Measurements from ENCODE around the gene FURIN.
"Not testable (repeated sequence)": the region's sequence is repeated elsewhere in the genome, so short reads cannot be mapped to it uniquely, and the experiment has no call there.

The FURIN gene

GRCh38 chr15:90868261-90868689, at the start of gene FURIN:
FURIN (plus strand) TSS chr15:90868588; CDS start chr15:90875741, 7,153 bp downstream.
- Mint-ChIP-seq H3K4me3 (peak within 1 kb of the TSS; percentile 81), H3K27me3 (no peaks in the 10 kb centered on the region), H3K27ac (peak within 1 kb of the TSS; percentile 89), H3K9me3 (no peaks in the 10 kb centered on the region), H3K4me1 (ENCODE audit: low read depth) (peaks cover 73% of the 10 kb centered on the region), H3K36me3 (ENCODE audit: low read depth) (peaks cover 39% of the 10 kb centered on the region)
- intact Hi-C loops (cut with micrococcal nuclease), result no loop called here

- H3K36me3 Mint-ChIP-seq (ENCODE audit: low read depth), result no peaks in the 10 kb centered on the region
- no peak overlapping the region for H3K4me3 Mint-ChIP-seq
- intact Hi-C loops (cut with micrococcal nuclease), result loop anchor here (5.0 kb wide), 1 partner anchor 33 kb away; no protein-coding TSS in a partner anchor
- H3K27me3 Mint-ChIP-seq, result peaks cover 2% of the 10 kb centered on the region
- H3K9me3 Mint-ChIP-seq, result no peaks in the 10 kb centered on the region
- peak overlapping the region; percentile 99 for H3K27ac Mint-ChIP-seq
- peaks cover 97% of the 10 kb centered on the region for H3K4me1 Mint-ChIP-seq (ENCODE audit: low read depth)
Measured at GRCh38 chr15:90819390-90819789, 49.0 kb upstream of the FURIN start.

- no peaks in the 10 kb centered on the region for H3K9me3 Mint-ChIP-seq
- H3K4me3 Mint-ChIP-seq, result no peak overlapping the region
- H3K36me3 Mint-ChIP-seq (ENCODE audit: low read depth), result no peaks in the 10 kb centered on the region
- intact Hi-C loops (cut with micrococcal nuclease), result loop anchor here (5.0 kb wide), 1 partner anchor 32 kb away; no protein-coding TSS in a partner anchor
- peaks cover 2% of the 10 kb centered on the region for H3K27me3 Mint-ChIP-seq
- peaks cover 97% of the 10 kb centered on the region for H3K4me1 Mint-ChIP-seq (ENCODE audit: low read depth)
- peak overlapping the region; percentile 99 for H3K27ac Mint-ChIP-seq
Measured at GRCh38 chr15:90819850-90820249, 48.5 kb upstream of the FURIN start.

GRCh38 chr15:90820481-90820880, 47.9 kb upstream of the FURIN start:
- Mint-ChIP-seq H3K9me3 (no peaks in the 10 kb centered on the region), H3K27ac (peak overlapping the region; percentile 99), H3K36me3 (ENCODE audit: low read depth) (no peaks in the 10 kb centered on the region), H3K27me3 (peaks cover 2% of the 10 kb centered on the region), H3K4me1 (ENCODE audit: low read depth) (peaks cover 94% of the 10 kb centered on the region), H3K4me3 (no peak overlapping the region)
- intact Hi-C loops (cut with micrococcal nuclease), result no loop called here

GRCh38 chr15:90822204-90822955, 46.0 kb upstream of the FURIN start:
- no peak overlapping the region for H3K4me3 Mint-ChIP-seq
- peak overlapping the region; percentile 99 for H3K27ac Mint-ChIP-seq
- peaks cover 2% of the 10 kb centered on the region for H3K27me3 Mint-ChIP-seq
- H3K4me1 Mint-ChIP-seq (ENCODE audit: low read depth), result peaks cover 87% of the 10 kb centered on the region
- H3K36me3 Mint-ChIP-seq (ENCODE audit: low read depth), result no peaks in the 10 kb centered on the region
- H3K9me3 Mint-ChIP-seq, result no peaks in the 10 kb centered on the region
- intact Hi-C loops (cut with micrococcal nuclease), result no loop called here

- Mint-ChIP-seq H3K4me1 (ENCODE audit: low read depth) (peaks cover 85% of the 10 kb centered on the region), H3K36me3 (ENCODE audit: low read depth) (no peaks in the 10 kb centered on the region), H3K4me3 (peak overlapping the region; percentile 32), H3K27me3 (peaks cover 2% of the 10 kb centered on the region), H3K9me3 (no peaks in the 10 kb centered on the region), H3K27ac (peak overlapping the region; percentile 71)
- intact Hi-C loops (cut with micrococcal nuclease), result no loop called here
Measured at GRCh38 chr15:90823455-90823974, 44.9 kb upstream of the FURIN start.

GRCh38 chr15:90825115-90825899, 43.1 kb upstream of the FURIN start:
- H3K9me3 Mint-ChIP-seq; H3K4me3 Mint-ChIP-seq; H3K27ac Mint-ChIP-seq; intact Hi-C loops (cut with micrococcal nuclease); H3K27me3 Mint-ChIP-seq; H3K36me3 Mint-ChIP-seq (ENCODE audit: low read depth): not testable (repeated sequence)
- H3K4me1 Mint-ChIP-seq (ENCODE audit: low read depth), result peaks cover 80% of the 10 kb centered on the region

GRCh38 chr15:90826206-90826885, 42.0 kb upstream of the FURIN start:
- peaks cover 80% of the 10 kb centered on the region for H3K4me1 Mint-ChIP-seq (ENCODE audit: low read depth)
- H3K27ac Mint-ChIP-seq; intact Hi-C loops (cut with micrococcal nuclease); H3K36me3 Mint-ChIP-seq (ENCODE audit: low read depth); H3K4me3 Mint-ChIP-seq; H3K27me3 Mint-ChIP-seq; H3K9me3 Mint-ChIP-seq: not testable (repeated sequence)

GRCh38 chr15:90826886-90827435, 41.4 kb upstream of the FURIN start:
- H3K4me1 Mint-ChIP-seq (ENCODE audit: low read depth), result peaks cover 75% of the 10 kb centered on the region
- no peaks in the 10 kb centered on the region for H3K36me3 Mint-ChIP-seq (ENCODE audit: low read depth)
- H3K27me3 Mint-ChIP-seq, result no peaks in the 10 kb centered on the region
- no peak overlapping the region for H3K4me3 Mint-ChIP-seq
- H3K9me3 Mint-ChIP-seq, result no peaks in the 10 kb centered on the region
- H3K27ac Mint-ChIP-seq, result no peak overlapping the region
- intact Hi-C loops (cut with micrococcal nuclease), result no loop called here

- H3K27ac Mint-ChIP-seq, result peak overlapping the region; percentile 64
- no peaks in the 10 kb centered on the region for H3K36me3 Mint-ChIP-seq (ENCODE audit: low read depth)
- no peak overlapping the region for H3K4me3 Mint-ChIP-seq
- H3K4me1 Mint-ChIP-seq (ENCODE audit: low read depth), result peaks cover 63% of the 10 kb centered on the region
- no peaks in the 10 kb centered on the region for H3K27me3 Mint-ChIP-seq
- intact Hi-C loops (cut with micrococcal nuclease), result no loop called here
- no peaks in the 10 kb centered on the region for H3K9me3 Mint-ChIP-seq
Measured at GRCh38 chr15:90828111-90828510, 40.3 kb upstream of the FURIN start.

GRCh38 chr15:90829126-90829525, 39.3 kb upstream of the FURIN start:
- intact Hi-C loops (cut with micrococcal nuclease), result no loop called here
- Mint-ChIP-seq H3K4me1 (ENCODE audit: low read depth) (peaks cover 59% of the 10 kb centered on the region), H3K27me3 (no peaks in the 10 kb centered on the region), H3K9me3 (no peaks in the 10 kb centered on the region), H3K4me3 (no peak overlapping the region), H3K36me3 (ENCODE audit: low read depth) (no peaks in the 10 kb centered on the region), H3K27ac (peak overlapping the region; percentile 99)

- H3K27ac Mint-ChIP-seq, result peak overlapping the region; percentile 99
- no peaks in the 10 kb centered on the region for H3K36me3 Mint-ChIP-seq (ENCODE audit: low read depth)
- peak overlapping the region; percentile 76 for H3K4me3 Mint-ChIP-seq
- H3K27me3 Mint-ChIP-seq, result no peaks in the 10 kb centered on the region
- H3K9me3 Mint-ChIP-seq, result no peaks in the 10 kb centered on the region
- peaks cover 58% of the 10 kb centered on the region for H3K4me1 Mint-ChIP-seq (ENCODE audit: low read depth)
- intact Hi-C loops (cut with micrococcal nuclease), result no loop called here
Measured at GRCh38 chr15:90829942-90830440, 38.4 kb upstream of the FURIN start.

- Mint-ChIP-seq H3K4me3 (no peak overlapping the region), H3K27me3 (peaks cover 2% of the 10 kb centered on the region), H3K36me3 (ENCODE audit: low read depth) (no peaks in the 10 kb centered on the region), H3K27ac (peak overlapping the region; percentile 66), H3K4me1 (ENCODE audit: low read depth) (peaks cover 76% of the 10 kb centered on the region), H3K9me3 (no peaks in the 10 kb centered on the region)
- intact Hi-C loops (cut with micrococcal nuclease), result loop anchor here (5.0 kb wide), 1 partner anchor 38 kb away; no protein-coding TSS in a partner anchor
Measured at GRCh38 chr15:90834626-90835025, 33.8 kb upstream of the FURIN start.

All from dendritic cell treated with granulocyte-macrophage colony-stimulating factor and Interleukin-4, amounts not matched to agents 40 ng/mL and 50 ng/mL, for 4 days (primary cell).